Mesenchymal stem cell (in vitro differentiated cells and primary cell): ENCODE measurements around the gene ITIH1.

Experiments used
- DNase-seq: peaks from one replicate; pipeline ENCODE4 v3.0.0-alpha.2; 2013
- H2AFZ ChIP-seq: one replicate; pipeline ENCODE4 v1.6.1; 2013; ENCODE audit warnings: low read depth, mild to moderate bottlenecking, control low read depth, inconsistent platforms, low read length, moderate library complexity
- H2AK5ac ChIP-seq: 2 replicates; pipeline ENCODE4 v1.6.1; 2013; ENCODE audit warnings: low read length, moderate library complexity, mild to moderate bottlenecking, inconsistent platforms; ENCODE audit not compliant: severe bottlenecking
- H2BK120ac ChIP-seq: one replicate; pipeline ENCODE4 v1.6.1; 2013; ENCODE audit warnings: low read depth, mild to moderate bottlenecking, inconsistent platforms, low read length, moderate library complexity
- H2BK12ac ChIP-seq, 2 experiments: one replicate each; pipeline ENCODE4 v1.6.1; 2013; ENCODE audit warnings: inconsistent platforms in 2 of 2, low read length in 2 of 2, mild to moderate bottlenecking in 2 of 2, moderate library complexity in 2 of 2, control low read depth in 1 of 2
- H2BK15ac ChIP-seq: one replicate; pipeline ENCODE4 v1.6.1; 2013; ENCODE audit warnings: mild to moderate bottlenecking, low read depth, inconsistent platforms; ENCODE audit not compliant: poor library complexity, severe bottlenecking
- H2BK5ac ChIP-seq: 2 replicates; pipeline ENCODE4 v1.6.1; 2013; ENCODE audit warnings: low read depth, mild to moderate bottlenecking, low read length, control low read depth, inconsistent platforms; ENCODE audit not compliant: poor library complexity, severe bottlenecking
- H3K14ac ChIP-seq, 2 experiments: one replicate each; pipeline ENCODE4 v1.6.1; 2013; ENCODE audit warnings: inconsistent platforms in 2 of 2, low read length in 2 of 2, control low read depth in 1 of 2, mild to moderate bottlenecking in 1 of 2, moderate library complexity in 1 of 2
- H3K18ac ChIP-seq, 2 experiments: one replicate each; pipeline ENCODE4 v1.6.1; 2013; ENCODE audit warnings: inconsistent platforms in 2 of 2, low read length in 2 of 2, control low read depth in 1 of 2, low read depth in 1 of 2, mild to moderate bottlenecking in 1 of 2
- H3K23ac ChIP-seq, 2 experiments: one replicate each; pipeline ENCODE4 v1.6.1; 2013; ENCODE audit warnings: inconsistent platforms in 2 of 2, low read length in 2 of 2, mild to moderate bottlenecking in 2 of 2, moderate library complexity in 2 of 2, control low read depth in 1 of 2
- H3K27ac ChIP-seq: 2 replicates; pipeline ENCODE4 v1.5.1; 2013; ENCODE audit warnings: mild to moderate bottlenecking, moderate library complexity, low read length, control low read depth, inconsistent platforms; ENCODE audit not compliant: poor library complexity, severe bottlenecking
- H3K27me3 ChIP-seq, 2 experiments: 2 replicates each; pipeline versions ENCODE4 v1.6.1 to v1.7.0; 2013; ENCODE audit warnings: low read length in 2 of 2, mild to moderate bottlenecking in 2 of 2, moderate library complexity in 2 of 2, control low read depth in 1 of 2, inconsistent platforms in 1 of 2; ENCODE audit not compliant: control insufficient read depth in 1 of 2, insufficient read depth in 1 of 2
- H3K36me3 ChIP-seq, 2 experiments: 2 replicates each; pipeline versions ENCODE4 v1.6.1 to v1.7.0; 2013; ENCODE audit warnings: low read length in 2 of 2, control low read depth in 1 of 2, inconsistent platforms in 1 of 2, low read depth in 1 of 2, mild to moderate bottlenecking in 1 of 2; ENCODE audit not compliant: insufficient read depth in 2 of 2, control insufficient read depth in 1 of 2
- H3K4ac ChIP-seq, 2 experiments: one replicate each; pipeline ENCODE4 v1.6.1; 2013; ENCODE audit warnings: inconsistent platforms in 2 of 2, low read length in 2 of 2, mild to moderate bottlenecking in 2 of 2, moderate library complexity in 2 of 2, control low read depth in 1 of 2, low read depth in 1 of 2
- H3K4me1 ChIP-seq: 2 replicates; pipeline ENCODE4 v1.6.1; 2013; ENCODE audit warnings: low read depth, low read length, control low read depth; ENCODE audit not compliant: control insufficient read depth, insufficient read depth
- H3K4me2 ChIP-seq: 2 replicates; pipeline ENCODE4 v1.6.1; 2013; ENCODE audit warnings: low read length, mild to moderate bottlenecking, inconsistent platforms; ENCODE audit not compliant: poor library complexity, severe bottlenecking
- H3K4me3 ChIP-seq, 2 experiments: 2 replicates each; pipeline versions ENCODE4 v1.5.1 to v1.7.0; 2013; ENCODE audit warnings: low read length in 2 of 2, mild to moderate bottlenecking in 2 of 2, control low read depth in 1 of 2, low read depth in 1 of 2; ENCODE audit not compliant: insufficient read depth in 1 of 2
- H3K79me1 ChIP-seq: replicated peaks from 2 replicates; pipeline ENCODE4 v1.6.1; 2013; ENCODE audit warnings: mild to moderate bottlenecking, control low read depth, low read length, inconsistent platforms; ENCODE audit not compliant: poor library complexity, severe bottlenecking
- H3K9ac ChIP-seq: 2 replicates; pipeline ENCODE4 v1.7.0; 2013; ENCODE audit warnings: mild to moderate bottlenecking, low read length, moderate library complexity
- H3K9me3 ChIP-seq: 2 replicates; pipeline ENCODE4 v1.7.0; 2013; ENCODE audit warnings: mild to moderate bottlenecking, low read length; ENCODE audit not compliant: control insufficient read depth
- H4K8ac ChIP-seq: one replicate; pipeline ENCODE4 v1.6.1; 2013; ENCODE audit warnings: inconsistent platforms, mild to moderate bottlenecking, low read length, moderate library complexity
- H4K91ac ChIP-seq: one replicate; pipeline ENCODE4 v1.6.1; 2013; ENCODE audit warnings: mild to moderate bottlenecking, low read length, inconsistent platforms
- WGBS: methylation state at CpG from one replicate; pipeline ENCODE4 v1.1.7; 2013; ENCODE audit warnings: mixed read lengths; 5-methylcytosine and 5-hydroxymethylcytosine counted together

The ITIH1 gene

DNA sequence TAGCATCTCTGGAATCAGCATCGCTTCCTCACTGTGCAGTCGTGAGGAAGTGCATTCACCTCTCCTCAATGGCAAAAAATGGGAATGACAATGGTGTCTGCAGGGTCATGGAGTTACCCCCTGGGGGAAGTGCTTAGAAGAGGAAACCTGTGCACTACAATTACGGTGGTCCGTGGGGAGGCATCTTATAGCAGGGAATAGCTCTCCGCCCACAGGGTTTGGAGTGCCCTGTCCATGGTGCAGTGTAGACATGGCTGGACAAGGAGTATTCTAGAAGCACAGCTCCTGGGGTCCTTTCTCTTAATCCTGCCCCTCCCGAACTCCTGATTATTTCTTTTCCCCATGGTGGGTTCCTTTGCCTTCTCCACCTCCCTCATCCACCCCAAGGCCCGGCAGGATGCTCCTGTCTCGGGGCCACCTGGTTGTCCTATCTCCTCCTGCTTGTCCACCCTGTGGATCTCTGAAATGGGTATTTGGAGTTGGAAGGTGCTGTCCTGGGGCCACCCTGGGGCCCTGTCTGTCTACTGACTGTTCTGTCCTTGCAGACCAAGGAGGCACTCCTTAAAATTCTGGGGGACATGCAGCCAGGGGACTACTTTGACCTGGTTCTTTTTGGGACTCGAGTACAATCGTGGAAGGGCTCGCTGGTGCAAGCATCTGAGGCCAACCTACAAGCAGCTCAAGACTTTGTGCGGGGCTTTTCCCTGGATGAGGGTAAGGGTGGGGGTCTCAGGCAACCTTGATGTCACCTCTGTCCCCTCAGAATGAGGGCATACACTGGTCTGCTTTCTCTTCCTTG, 5.2 kb downstream of the ITIH1 start:
- no peaks in the 10 kb centered on the region for H3K36me3 ChIP-seq
- no peak overlapping the region for H3K4ac ChIP-seq
- no peaks in the 10 kb centered on the region for H3K9me3 ChIP-seq
- no peak overlapping the region for H3K4me2 ChIP-seq
- WGBS, result 71% methylated on average over 11 of the region's 12 CpGs
- no peak overlapping the region for H2BK12ac ChIP-seq
- H3K4me3 ChIP-seq, result no peak overlapping the region
- H2AK5ac ChIP-seq, result no peak overlapping the region
- H2BK5ac ChIP-seq, result no peak overlapping the region
- H3K27me3 ChIP-seq, result peaks cover 64 to 74% of the 10 kb centered on the region in 2 experiments
- H3K23ac ChIP-seq, result no peak overlapping the region
- no peak overlapping the region for H3K18ac ChIP-seq
- no peak overlapping the region for H4K91ac ChIP-seq
- H4K8ac ChIP-seq, result no peak overlapping the region
- H2AFZ ChIP-seq, result no peak overlapping the region
- no peaks in the 10 kb centered on the region for H3K79me1 ChIP-seq
- H2BK120ac ChIP-seq, result no peak overlapping the region
- no peak overlapping the region for H2BK15ac ChIP-seq
- no peaks in the 10 kb centered on the region for H3K4me1 ChIP-seq
- no peak for DNase-seq
- no peak overlapping the region for H3K9ac ChIP-seq
- no peak overlapping the region for H3K14ac ChIP-seq
- no peak overlapping the region for H3K27ac ChIP-seq

DNA sequence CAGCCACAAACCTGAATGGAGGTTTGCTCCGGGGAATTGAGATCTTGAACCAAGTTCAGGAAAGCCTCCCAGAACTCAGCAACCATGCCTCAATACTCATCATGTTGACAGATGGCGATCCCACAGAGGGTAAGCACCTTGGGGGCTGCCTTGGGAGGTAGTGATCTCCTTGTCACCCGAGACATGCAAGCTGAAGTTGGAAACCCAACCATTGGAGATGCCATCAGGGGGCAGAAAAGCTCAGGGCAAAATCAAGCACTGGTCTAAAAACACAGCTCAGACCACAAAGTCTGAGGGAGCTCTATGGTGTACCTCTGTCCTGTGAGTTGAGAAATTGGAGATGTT, 5.8 kb downstream of the ITIH1 start:
- Histone ChIP-seq H3K18ac (no peak overlapping the region), H3K79me1 (no peaks in the 10 kb centered on the region), H2BK15ac (no peak overlapping the region), H3K23ac (no peak overlapping the region), H4K8ac (no peak overlapping the region), H3K36me3 (no peaks in the 10 kb centered on the region), H4K91ac (no peak overlapping the region), H3K27ac (no peak overlapping the region), H3K4me1 (no peaks in the 10 kb centered on the region), H2BK12ac (no peak overlapping the region), H3K9me3 (no peaks in the 10 kb centered on the region), H3K27me3 (peaks cover 63 to 75% of the 10 kb centered on the region in 2 experiments), H3K4me2 (no peak overlapping the region), H3K4me3 (no peak overlapping the region), H2AK5ac (no peak overlapping the region), H3K14ac (no peak overlapping the region), H2AFZ (no peak overlapping the region), H3K4ac (no peak overlapping the region), H2BK120ac (no peak overlapping the region), H3K9ac (no peak overlapping the region), H2BK5ac (no peak overlapping the region)
- DNase-seq, result no peak
- 83% methylated on average over 3 of the region's 3 CpGs for WGBS

DNA sequence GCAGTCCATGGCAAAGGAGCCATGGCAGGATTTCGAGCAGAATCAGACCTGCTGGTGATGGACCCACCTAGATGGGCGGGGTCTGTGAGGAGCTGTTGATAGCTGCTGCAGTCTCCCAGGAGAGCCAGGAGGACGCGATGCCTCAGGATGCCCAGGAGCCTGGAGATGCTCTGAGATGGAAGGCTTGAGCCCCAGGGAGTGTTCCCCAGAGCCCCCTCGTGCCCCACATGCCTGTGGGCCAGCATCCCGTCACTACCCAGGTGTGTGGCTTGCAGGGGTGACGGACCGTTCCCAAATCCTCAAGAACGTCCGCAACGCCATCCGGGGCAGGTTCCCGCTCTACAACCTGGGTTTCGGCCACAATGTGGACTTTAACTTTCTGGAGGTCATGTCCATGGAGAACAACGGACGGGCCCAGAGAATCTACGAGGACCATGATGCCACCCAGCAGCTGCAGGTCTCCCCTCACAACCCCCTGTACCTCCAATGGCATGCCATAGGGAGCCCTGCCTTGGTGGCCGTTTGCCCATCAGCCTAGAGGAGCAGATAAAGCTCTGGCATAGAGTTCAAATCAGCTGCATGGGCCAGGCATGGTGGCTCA, 6.7 kb downstream of the ITIH1 start:
- Histone ChIP-seq H3K4ac (no peak overlapping the region), H3K23ac (no peak overlapping the region), H4K8ac (no peak overlapping the region), H3K27ac (no peak overlapping the region), H3K4me1 (no peaks in the 10 kb centered on the region), H2AK5ac (no peak overlapping the region), H3K9me3 (no peaks in the 10 kb centered on the region), H3K18ac (no peak overlapping the region), H3K27me3 (peaks cover 53 to 72% of the 10 kb centered on the region in 2 experiments), H2BK5ac (no peak overlapping the region), H3K4me2 (no peak overlapping the region), H2BK12ac (no peak overlapping the region), H3K36me3 (no peaks in the 10 kb centered on the region), H2BK15ac (no peak overlapping the region), H3K9ac (no peak overlapping the region), H2AFZ (no peak overlapping the region), H3K4me3 (no peak overlapping the region), H2BK120ac (no peak overlapping the region), H3K79me1 (no peaks in the 10 kb centered on the region), H4K91ac (no peak overlapping the region), H3K14ac (no peak overlapping the region)
- WGBS, result 81% methylated on average over 18 of the region's 18 CpGs
- DNase-seq, result no peak

DNA sequence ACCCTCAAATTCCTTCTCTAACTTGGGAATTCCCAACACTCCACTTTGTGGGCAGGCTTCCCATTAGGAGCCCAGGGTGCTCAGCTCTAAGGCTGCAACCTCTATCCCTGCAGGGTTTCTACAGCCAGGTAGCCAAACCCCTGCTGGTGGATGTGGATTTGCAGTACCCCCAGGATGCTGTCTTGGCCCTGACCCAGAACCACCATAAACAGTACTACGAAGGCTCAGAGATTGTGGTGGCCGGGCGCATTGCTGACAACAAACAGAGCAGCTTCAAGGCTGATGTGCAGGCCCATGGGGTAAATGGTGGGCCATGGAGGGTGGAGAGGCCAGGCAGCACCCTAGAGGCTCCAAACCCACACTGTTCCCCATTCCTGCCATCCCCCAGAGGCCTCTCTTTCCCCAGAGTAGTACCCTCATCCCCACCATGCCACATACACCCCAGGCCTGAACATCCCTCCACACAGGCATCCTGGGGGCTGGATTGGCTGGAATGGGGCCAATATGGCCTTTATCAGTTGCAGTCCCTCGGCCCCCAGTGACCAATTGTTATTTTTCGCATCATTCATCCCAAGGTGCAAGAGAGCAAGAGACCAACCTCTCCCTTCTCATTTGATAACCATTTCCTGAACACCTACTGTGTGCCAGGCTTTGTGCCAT, 7.7 kb downstream of the ITIH1 start:
- no peak overlapping the region for H4K91ac ChIP-seq
- H2BK15ac ChIP-seq, result no peak overlapping the region
- H3K4me2 ChIP-seq, result no peak overlapping the region
- H3K27ac ChIP-seq, result no peak overlapping the region
- no peak overlapping the region for H3K4me3 ChIP-seq
- H2BK120ac ChIP-seq, result no peak overlapping the region
- H3K9ac ChIP-seq, result no peak overlapping the region
- peaks cover 44 to 73% of the 10 kb centered on the region in 2 experiments for H3K27me3 ChIP-seq
- no peaks in the 10 kb centered on the region for H3K79me1 ChIP-seq
- 83% methylated on average over 3 of the region's 5 CpGs for WGBS
- H3K9me3 ChIP-seq, result no peaks in the 10 kb centered on the region
- no peak for DNase-seq
- H2BK12ac ChIP-seq, result no peak overlapping the region
- no peak overlapping the region for H3K4ac ChIP-seq
- no peak overlapping the region for H2AFZ ChIP-seq
- no peaks in the 10 kb centered on the region for H3K36me3 ChIP-seq
- H3K14ac ChIP-seq, result no peak overlapping the region
- H2BK5ac ChIP-seq, result peak overlapping the region; percentile 32
- no peak overlapping the region for H3K23ac ChIP-seq
- no peak overlapping the region for H3K18ac ChIP-seq
- no peak overlapping the region for H4K8ac ChIP-seq
- no peaks in the 10 kb centered on the region for H3K4me1 ChIP-seq
- no peak overlapping the region for H2AK5ac ChIP-seq
